ENCODE measurements around the gene P2RY13.

GRCh38 chr3:151351219-151351618 is 21.9 kb upstream of the P2RY13 start:
- TF ChIP-seq ZNF8 (CRISPR knock-in tag; IDR thresholded peaks at IDR 0.05) (no peak), BACH2 (CRISPR knock-in tag; IDR thresholded peaks at IDR 0.05; ENCODE audit: borderline replicate concordance) (no peak), CREB5 (CRISPR knock-in tag; IDR thresholded peaks at IDR 0.05; ENCODE audit: low read depth) (no peak), OSR1 (CRISPR knock-in tag; IDR thresholded peaks at IDR 0.05) (no peak), ZNF565 (CRISPR knock-in tag; conservative IDR thresholded peaks at IDR 0.05; ENCODE audit: low read depth) (no peak), PATZ1 (CRISPR knock-in tag; IDR thresholded peaks at IDR 0.05; ENCODE audit: borderline replicate concordance) (no peak), ZFP30 (CRISPR knock-in tag; IDR thresholded peaks at IDR 0.05) (no peak), TSHZ2 (CRISPR knock-in tag; IDR thresholded peaks at IDR 0.05) (no peak), TOX (CRISPR knock-in tag; IDR thresholded peaks at IDR 0.05; ENCODE audit: borderline replicate concordance) (no peak), ARNTL (CRISPR knock-in tag; IDR thresholded peaks at IDR 0.05; ENCODE audit: borderline replicate concordance, low read depth) (no peak), SNAI2 (CRISPR knock-in tag; IDR thresholded peaks at IDR 0.05) (no peak), POU6F1 (CRISPR knock-in tag; IDR thresholded peaks at IDR 0.05; ENCODE audit: borderline replicate concordance, low read depth) (no peak)
